Retinal pigment epithelial cell (primary cell): ENCODE data around the gene ZNF100.
"Not testable (repeated sequence)": the region's sequence is repeated elsewhere in the genome, so short reads cannot be mapped to it uniquely, and the experiment has no call there.

Source experiments
- DNase-seq: peaks from one replicate; pipeline ENCODE4 v3.0.0-alpha.2; 2010; ENCODE audit warnings: low read depth
- H3K4me3 ChIP-seq: 2 replicates; pipeline ENCODE4 v1.5.1; 2011; ENCODE audit warnings: mild to moderate bottlenecking, low read length, control low read depth, moderate library complexity
- CTCF ChIP-seq: conservative IDR thresholded peaks from 2 replicates; pipeline ENCODE4 v1.5.1; 2011; ENCODE audit warnings: low read depth, low read length, control low read depth, inconsistent platforms

ZNF100 gene

GRCh38 chr19:21677696-21678418, 89.5 kb downstream of the ZNF100 start:
- H3K4me3 ChIP-seq, result no peak overlapping the region
- DNase-seq, result no peak
- no peak for TF ChIP-seq CTCF

- no peak for DNase-seq
- TF ChIP-seq CTCF, result no peak
- no peak overlapping the region for H3K4me3 ChIP-seq
Observed at GRCh38 chr19:21674454-21674853, 92.9 kb downstream of the ZNF100 start.

GRCh38 chr19:21673479-21673878, 93.9 kb downstream of the ZNF100 start:
- H3K4me3 ChIP-seq, DNase-seq: not testable (repeated sequence)
